ENCODE results near the gene SMC1A.

DNA sequence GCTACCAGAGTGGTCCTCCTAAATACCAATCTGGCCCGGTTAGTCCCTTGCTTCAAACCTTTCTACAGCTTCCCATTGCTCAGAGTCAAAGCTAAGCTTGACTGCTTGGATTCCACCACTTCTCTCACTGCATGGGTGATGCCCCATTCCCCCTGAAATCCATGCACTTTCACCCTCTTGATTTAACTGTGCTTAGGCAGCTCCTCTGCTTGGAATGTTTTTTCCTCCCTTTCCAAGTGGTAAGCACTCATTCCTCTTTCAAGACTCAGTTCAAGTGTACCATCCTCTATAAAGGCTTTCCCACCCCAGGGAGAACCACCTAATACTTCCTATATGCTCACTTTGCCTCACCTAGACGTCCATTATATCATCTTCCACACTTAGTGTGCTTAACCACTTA, 49.1 kb downstream of the SMC1A start:
- TF ChIP-seq, protein P1, sequence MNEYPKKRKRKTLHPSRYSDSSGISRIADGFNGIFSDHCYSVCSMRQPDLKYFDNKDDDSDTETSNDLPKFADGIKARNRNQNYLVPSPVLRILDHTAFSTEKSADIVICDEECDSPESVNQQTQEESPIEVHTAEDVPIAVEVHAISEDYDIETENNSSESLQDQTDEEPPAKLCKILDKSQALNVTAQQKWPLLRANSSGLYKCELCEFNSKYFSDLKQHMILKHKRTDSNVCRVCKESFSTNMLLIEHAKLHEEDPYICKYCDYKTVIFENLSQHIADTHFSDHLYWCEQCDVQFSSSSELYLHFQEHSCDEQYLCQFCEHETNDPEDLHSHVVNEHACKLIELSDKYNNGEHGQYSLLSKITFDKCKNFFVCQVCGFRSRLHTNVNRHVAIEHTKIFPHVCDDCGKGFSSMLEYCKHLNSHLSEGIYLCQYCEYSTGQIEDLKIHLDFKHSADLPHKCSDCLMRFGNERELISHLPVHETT (tag by site-specific recombination; IDR thresholded peaks at IDR 0.05) = no peak
- no peak for TF ChIP-seq CTCF (tag by site-specific recombination; IDR thresholded peaks at IDR 0.05)
